ENCODE data around the gene HTR7. TPM values are rescaled to one million over a fixed set of nuclear protein-coding genes. Genes with fewer than 3 reads are reported as not detected.
"Not testable (repeated sequence)": the region's sequence is repeated elsewhere in the genome, so short reads cannot be mapped to it uniquely, and the experiment has no call there.

HTR7 gene
- total RNA-seq: 0.06 and 1.2 TPM in 2 replicates

GRCh38 chr10:90857635-90858460, at the start of gene HTR7:
HTR7 (minus strand) TSS chr10:90858039; CDS start chr10:90857671, 368 bp downstream.
- DNase-seq (ENCODE audit: low read depth): no peak
- peak; percentile 50 for TF ChIP-seq CTCF (conservative IDR thresholded peaks at IDR 0.05; ENCODE audit: low read depth, low read length)
- H3K4me3 ChIP-seq (ENCODE audit: low read depth, low read length): peak within 1 kb of the TSS; percentile 56

GRCh38 chr10:90906596-90906995, 48.8 kb upstream of the HTR7 start:
- H3K4me3 ChIP-seq (ENCODE audit: low read depth, low read length): no peak overlapping the region
- no peak for TF ChIP-seq CTCF (conservative IDR thresholded peaks at IDR 0.05; ENCODE audit: low read depth, low read length)
- DNase-seq (ENCODE audit: low read depth): no peak

- H3K4me3 ChIP-seq (ENCODE audit: low read depth, low read length): no peak overlapping the region
- DNase-seq (ENCODE audit: low read depth): no peak
- TF ChIP-seq CTCF (conservative IDR thresholded peaks at IDR 0.05; ENCODE audit: low read depth, low read length): no peak
Measured at GRCh38 chr10:90905925-90906324, 48.1 kb upstream of the HTR7 start.

GRCh38 chr10:90896916-90897315, 39.1 kb upstream of the HTR7 start:
- H3K4me3 ChIP-seq (ENCODE audit: low read depth, low read length); DNase-seq (ENCODE audit: low read depth): not testable (repeated sequence)

GRCh38 chr10:90893190-90893589, 35.4 kb upstream of the HTR7 start:
- DNase-seq (ENCODE audit: low read depth): no peak
- no peak for TF ChIP-seq CTCF (conservative IDR thresholded peaks at IDR 0.05; ENCODE audit: low read depth, low read length)
- H3K4me3 ChIP-seq (ENCODE audit: low read depth, low read length): no peak overlapping the region

GRCh38 chr10:90890347-90890746, 32.5 kb upstream of the HTR7 start:
- DNase-seq (ENCODE audit: low read depth): no peak
- no peak for TF ChIP-seq CTCF (conservative IDR thresholded peaks at IDR 0.05; ENCODE audit: low read depth, low read length)
- H3K4me3 ChIP-seq (ENCODE audit: low read depth, low read length): no peak overlapping the region

- DNase-seq (ENCODE audit: low read depth): no peak
- H3K4me3 ChIP-seq (ENCODE audit: low read depth, low read length): no peak overlapping the region
- TF ChIP-seq CTCF (conservative IDR thresholded peaks at IDR 0.05; ENCODE audit: low read depth, low read length): no peak
Measured at GRCh38 chr10:90889636-90890035, 31.8 kb upstream of the HTR7 start.

Data from epithelial cell of proximal tubule (primary cell).